WTC11 (cell line): ENCODE results near the gene MSI1. TPM values are rescaled to one million over a fixed set of nuclear protein-coding genes. Genes with fewer than 3 reads are reported as not detected.

ENCODE experiments used
- ATAC-seq: fragments of 200-7000 bp; cut with Tn5 transposase; 2 replicates; pipeline ENCODE4 v1.10.0; 2021; ENCODE audit warnings: mild to moderate bottlenecking, moderate library complexity
- CTCF ChIA-PET: fragments of 300-600 bp; sonication (Branson Sonifier 250); formaldehyde crosslinking; loops from one replicate; lab custom pipeline; 2021; ENCODE audit warnings: antibody characterized with exemption; lab: Charles Lee
- POLR2A ChIA-PET: fragments of 350-600 bp; sonication (Branson Sonifier 250); formaldehyde crosslinking; loops from one replicate; lab custom pipeline; 2021; ENCODE audit warnings: antibody characterized with exemption; lab: Charles Lee
- DNase-seq: peaks from one replicate; pipeline ENCODE4 v3.0.0; 2021; ENCODE audit warnings: low spot score
- H3K27ac Mint-ChIP-seq: 2 replicates; pipeline ENCODE4 v1.8.0; 2021; ENCODE audit warnings: mixed read lengths
- H3K27me3 Mint-ChIP-seq: 2 replicates; pipeline ENCODE4 v1.8.0; 2021; ENCODE audit warnings: low read depth, mild to moderate bottlenecking, moderate library complexity, mixed read lengths
- H3K36me3 Mint-ChIP-seq: 2 replicates; pipeline ENCODE4 v1.8.0; 2021; ENCODE audit warnings: mixed read lengths
- H3K4me1 Mint-ChIP-seq: 2 replicates; pipeline ENCODE4 v1.8.0; 2022; ENCODE audit warnings: mixed read lengths
- H3K4me3 Mint-ChIP-seq: 2 replicates; pipeline ENCODE4 v1.8.0; 2021; ENCODE audit warnings: mild to moderate bottlenecking, moderate library complexity, mixed read lengths
- H3K9me3 Mint-ChIP-seq: 2 replicates; pipeline ENCODE4 v1.8.0; 2021; ENCODE audit warnings: mixed read lengths
- E2F5 ChIP-seq: sonication (generic); formaldehyde crosslinking; IDR thresholded peaks from 2 replicates; pipeline ENCODE4 v1.8.1; 2022; ENCODE audit warnings: mild to moderate bottlenecking, moderate library complexity, missing genetic modification reagents
- EMX1 ChIP-seq: fragments of 250-450 bp; sonication (Bioruptor Pico); IDR thresholded peaks from 2 replicates; pipeline ENCODE4 v1.8.0; 2021; ENCODE audit warnings: mild to moderate bottlenecking
- ERG ChIP-seq: fragments of 250-450 bp; sonication (Bioruptor Pico); IDR thresholded peaks from 2 replicates; pipeline ENCODE4 v1.8.0; 2021; ENCODE audit warnings: mild to moderate bottlenecking
- ETV6 ChIP-seq: sonication (generic); formaldehyde crosslinking; IDR thresholded peaks from 2 replicates; pipeline ENCODE4 v1.8.1; 2022; ENCODE audit warnings: mild to moderate bottlenecking, missing genetic modification reagents
- FOXP4 ChIP-seq: sonication (generic); formaldehyde crosslinking; IDR thresholded peaks from 2 replicates; pipeline ENCODE4 v1.8.0; 2022; ENCODE audit warnings: mild to moderate bottlenecking, missing genetic modification reagents
- JUN ChIP-seq: sonication (generic); formaldehyde crosslinking; IDR thresholded peaks from 2 replicates; pipeline ENCODE4 v1.8.0; 2023; ENCODE audit warnings: mild to moderate bottlenecking, missing genetic modification reagents
- NR1H2 ChIP-seq: sonication (generic); formaldehyde crosslinking; IDR thresholded peaks from 2 replicates; pipeline ENCODE4 v1.9.0; 2021; ENCODE audit warnings: mild to moderate bottlenecking, moderate library complexity, missing genetic modification reagents
- NR3C1 ChIP-seq: sonication (generic); formaldehyde crosslinking; conservative IDR thresholded peaks from 2 replicates; pipeline ENCODE4 v1.8.1; 2023; ENCODE audit warnings: low read depth, mild to moderate bottlenecking, missing genetic modification reagents
- PRDM15 ChIP-seq: sonication (generic); formaldehyde crosslinking; IDR thresholded peaks from 2 replicates; pipeline ENCODE4 v1.8.0; 2022; ENCODE audit warnings: missing genetic modification reagents
- SMAD3 ChIP-seq: sonication (generic); formaldehyde crosslinking; IDR thresholded peaks from 2 replicates; pipeline ENCODE4 v1.8.0; 2022; ENCODE audit warnings: missing genetic modification reagents, mild to moderate bottlenecking, borderline replicate concordance
- SOX15 ChIP-seq: fragments of 250-450 bp; sonication (Bioruptor Pico); IDR thresholded peaks from 2 replicates; pipeline ENCODE4 v1.9.0; 2021; ENCODE audit warnings: mild to moderate bottlenecking
- TCF7 ChIP-seq: sonication (generic); formaldehyde crosslinking; IDR thresholded peaks from 2 replicates; pipeline ENCODE4 v1.8.0; 2022; ENCODE audit warnings: mild to moderate bottlenecking, low read depth, missing genetic modification reagents, moderate library complexity
- ZNF121 ChIP-seq: sonication (generic); formaldehyde crosslinking; IDR thresholded peaks from 2 replicates; pipeline ENCODE4 v1.8.0; 2023; ENCODE audit warnings: missing genetic modification reagents
- ZNF219 ChIP-seq: sonication (generic); formaldehyde crosslinking; IDR thresholded peaks from 2 replicates; pipeline ENCODE4 v1.8.0; 2023; ENCODE audit warnings: missing genetic modification reagents, mild to moderate bottlenecking, borderline replicate concordance
- ZNF423 ChIP-seq: fragments of 250-450 bp; sonication (Bioruptor Pico); IDR thresholded peaks from 2 replicates; pipeline ENCODE4 v2.1.2; 2022; ENCODE audit warnings: mild to moderate bottlenecking, moderate library complexity
- ZNF512 ChIP-seq: sonication (generic); formaldehyde crosslinking; IDR thresholded peaks from 2 replicates; pipeline ENCODE4 v1.8.1; 2022; ENCODE audit warnings: missing genetic modification reagents, borderline replicate concordance
- total RNA-seq: library from RNA; stranded (reverse); gene quantifications from 3 replicates; pipeline ENCODE4 v1.2.3, GENCODE V29; 2021

MSI1 gene
- total RNA-seq, 1 experiment from 2014 or later, result 71.5 TPM

GRCh38 chr12:120373683-120374082 is 4.7 kb upstream of the MSI1 start:
- ATAC-seq, result no peak
- TF ChIP-seq ZNF121 (peak; percentile 79), ERG (no peak)
- TF ChIP-seq, all 79 proteins: peak for 1
- Mint-ChIP-seq H3K4me1 (peaks cover 53% of the 10 kb centered on the region), H3K9me3 (no peaks in the 10 kb centered on the region), H3K36me3 (no peaks in the 10 kb centered on the region), H3K27ac (no peak overlapping the region), H3K4me3 (no peak overlapping the region), H3K27me3 (peaks cover 39% of the 10 kb centered on the region)
- ChIA-PET CTCF (interaction anchor here (1.0 kb wide), 1 partner anchor 56 kb away, joined by 3 read pairs; no protein-coding TSS in a partner anchor), POLR2A (no interaction called here)
- DNase-seq, result no peak

- no peak for DNase-seq
These were observed 1.6 kb upstream of the MSI1 start for GRCh38 chr12:120370343-120371243.

More at GRCh38 chr12:120370343-120371243, 1.6 kb upstream of the MSI1 start:
- Mint-ChIP-seq H3K27ac (peak overlapping the region; percentile 66; the same call in 1 of the 2 replicates), H3K4me1 (peaks cover 54% of the 10 kb centered on the region), H3K27me3 (peaks cover 38% of the 10 kb centered on the region), H3K36me3 (peaks cover 4% of the 10 kb centered on the region; the same call in 1 of the 2 replicates), H3K9me3 (no peaks in the 10 kb centered on the region), H3K4me3 (peak overlapping the region; percentile 77)
- CTCF ChIA-PET, result interaction anchor here (0.7 to 3.6 kb wide), 7 partner anchors 9 to 69 kb away, joined by 3 to 31 read pairs (median 5); partner anchors contain the start of gene SIRT4
- ATAC-seq, result peak; percentile 15
- TF ChIP-seq SMAD3 (CRISPR knock-in tag) (no peak), ZNF219 (CRISPR knock-in tag) (no peak), ETV6 (0 out of 2 replicates have a peak, but pooled peaks have one; percentile 22), SOX15 (CRISPR knock-in tag) (no peak), JUN (CRISPR knock-in tag) (no peak), TCF7 (CRISPR knock-in tag) (no peak), ZNF512 (no peak), ZNF423 (peak; percentile 68; the same call in 1 of the 2 replicates), NR3C1 (CRISPR knock-in tag) (no peak), E2F5 (CRISPR knock-in tag) (no peak), PRDM15 (CRISPR knock-in tag) (peak; percentile 56; the same call in 1 of the 2 replicates), NR1H2 (CRISPR knock-in tag) (no peak), EMX1 (CRISPR knock-in tag) (no peak), FOXP4 (CRISPR knock-in tag) (peak; percentile 27; the same call in 1 of the 2 replicates)
- POLR2A ChIA-PET, result interaction anchor here (1.3 to 1.4 kb wide), 3 partner anchors 9 to 24 kb away, joined by 5 to 7 read pairs (median 6); no protein-coding TSS in a partner anchor
